Stimulated activated CD4-positive, alpha-beta T cell treated with anti-CD3 and anti-CD28 coated beads, Interleukin-12 subunit alpha, Interleukin-12 subunit beta, amount 100 ng/mL, for 48 hours (primary cell): Measurements from ENCODE around the gene AMBRA1.

ENCODE experiments used
- DNase-seq, 3 donors: peaks; one replicate each; pipeline ENCODE4 v3.0.0-alpha.2; 2020; ENCODE audit warnings: low read depth in 2 of 3, low spot score in 1 of 3

The AMBRA1 gene

GRCh38 chr11:46445920-46446771 is 147.7 kb downstream of the AMBRA1 start:
- DNase-seq, result no peak

- DNase-seq, result no peak
Measured at GRCh38 chr11:46445192-46445919, 148.5 kb downstream of the AMBRA1 start.

- DNase-seq, result no peak
Measured at GRCh38 chr11:46444305-46444704, 149.5 kb downstream of the AMBRA1 start.

GRCh38 chr11:46438211-46438610 is 155.6 kb downstream of the AMBRA1 start:
- DNase-seq, result no peak

- no peak for DNase-seq
Measured at GRCh38 chr11:46437122-46437689, 156.6 kb downstream of the AMBRA1 start.

- DNase-seq, result no peak
Measured at GRCh38 chr11:46436113-46436512, 157.7 kb downstream of the AMBRA1 start.

GRCh38 chr11:46435679-46436078 is 158.1 kb downstream of the AMBRA1 start:
- no peak for DNase-seq

GRCh38 chr11:46431211-46431610 is 162.6 kb downstream of the AMBRA1 start:
- DNase-seq, result no peak

- no peak for DNase-seq
Measured at GRCh38 chr11:46429717-46430116, 164.1 kb downstream of the AMBRA1 start.

GRCh38 chr11:46427364-46427763 is 166.5 kb downstream of the AMBRA1 start:
- no peak for DNase-seq

GRCh38 chr11:46426233-46426991 is 167.4 kb downstream of the AMBRA1 start:
- DNase-seq, result no peak

- no peak for DNase-seq
Measured at GRCh38 chr11:46422588-46422987, 171.2 kb downstream of the AMBRA1 start.

- no peak for DNase-seq
Measured at GRCh38 chr11:46421257-46421880, 172.5 kb downstream of the AMBRA1 start.

- no peak for DNase-seq
Measured at GRCh38 chr11:46420513-46420912, 173.3 kb downstream of the AMBRA1 start.

- DNase-seq, result no peak
Measured at GRCh38 chr11:46418751-46419150, 175.1 kb downstream of the AMBRA1 start.

- DNase-seq, result no peak
Measured at GRCh38 chr11:46417711-46418110, 176.1 kb downstream of the AMBRA1 start.

GRCh38 chr11:46414879-46415278 is 178.9 kb downstream of the AMBRA1 start:
- DNase-seq, result no peak

GRCh38 chr11:46414466-46414796 is 179.4 kb downstream of the AMBRA1 start:
- no peak for DNase-seq

GRCh38 chr11:46413760-46414465 is 179.9 kb downstream of the AMBRA1 start:
- DNase-seq, result no peak

- DNase-seq, result no peak
Measured at GRCh38 chr11:46410021-46410420, 183.8 kb downstream of the AMBRA1 start.
